GM18505 (cell line): ENCODE data around the gene OSER1.

ENCODE experiments used
- ATAC-seq: cut with Tn5 transposase; IDR thresholded peaks from one replicate; pipeline ENCODE4 v1.9.1; 2021; ENCODE audit not compliant: unreplicated experiment
- POLR2A ChIP-seq: IDR thresholded peaks from 4 replicates; pipeline ENCODE4 v1.6.1; 2011; ENCODE audit warnings: borderline replicate concordance; ENCODE audit not compliant: insufficient read depth, insufficient read length; ENCODE audit errors: extremely low read depth

OSER1 gene

DNA sequence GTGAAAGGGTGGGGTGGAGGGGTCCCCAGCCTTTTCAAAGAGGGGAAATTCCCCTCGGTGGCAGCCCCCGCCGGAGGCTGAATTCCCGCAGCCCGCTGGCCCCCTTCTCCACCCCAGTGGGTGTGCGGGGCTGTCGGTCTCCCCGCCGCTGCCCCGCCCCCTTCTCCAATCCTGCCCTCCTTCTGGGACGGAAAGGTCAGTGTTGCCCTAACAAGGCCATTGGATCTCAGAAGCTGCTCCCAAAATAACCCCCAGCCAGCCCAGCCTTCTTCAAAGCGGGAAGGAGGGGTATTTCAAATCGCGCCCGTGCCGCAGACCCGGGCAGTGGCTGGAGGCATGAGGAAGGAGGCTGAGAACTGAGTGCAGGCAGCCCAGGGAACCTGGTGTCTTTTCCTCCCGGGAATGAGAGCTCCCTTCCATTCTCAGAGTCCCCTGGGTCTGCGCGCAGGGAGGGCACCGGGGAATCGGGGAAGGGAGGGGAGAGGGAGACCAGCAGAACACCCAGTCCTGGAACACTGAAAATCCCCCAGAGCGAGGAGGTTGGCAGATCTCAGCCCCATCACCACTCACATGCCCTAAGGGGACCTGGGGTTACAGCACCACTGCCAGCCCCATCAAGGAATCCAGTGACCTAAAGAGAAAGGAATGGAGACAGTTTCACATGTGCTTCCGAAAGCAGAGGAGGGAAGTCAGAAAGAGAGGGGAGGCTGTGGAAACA lies 23.4 kb downstream of the OSER1 start, which contains the start of gene JPH2:
JPH2 (minus strand) TSS at position 135 of the 718 bp plus-strand sequence. CDS start 483 bp downstream, outside the sequence.
- no peak for TF ChIP-seq POLR2A
- ATAC-seq: no peak

DNA sequence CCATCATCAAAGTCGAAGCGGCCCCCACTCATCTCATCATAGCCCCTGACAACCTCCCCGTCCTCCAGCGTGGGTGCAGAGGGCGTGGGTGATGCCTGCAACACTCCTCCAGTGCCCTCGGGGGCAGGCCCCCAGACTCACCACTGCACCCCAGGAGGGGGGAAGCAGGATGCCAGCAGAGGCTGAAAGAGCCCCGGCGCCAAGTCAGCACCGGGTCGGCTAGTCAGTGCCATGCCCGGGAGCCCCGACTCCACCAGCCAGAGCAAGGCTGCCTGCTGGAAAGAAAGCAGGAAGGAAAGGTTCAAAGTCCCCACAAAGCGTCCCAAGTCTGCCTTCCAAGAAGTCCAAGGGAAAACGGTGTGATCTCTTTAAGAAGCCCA lies 23.9 kb downstream of the OSER1 start:
- ATAC-seq: no peak
- no peak for TF ChIP-seq POLR2A

DNA sequence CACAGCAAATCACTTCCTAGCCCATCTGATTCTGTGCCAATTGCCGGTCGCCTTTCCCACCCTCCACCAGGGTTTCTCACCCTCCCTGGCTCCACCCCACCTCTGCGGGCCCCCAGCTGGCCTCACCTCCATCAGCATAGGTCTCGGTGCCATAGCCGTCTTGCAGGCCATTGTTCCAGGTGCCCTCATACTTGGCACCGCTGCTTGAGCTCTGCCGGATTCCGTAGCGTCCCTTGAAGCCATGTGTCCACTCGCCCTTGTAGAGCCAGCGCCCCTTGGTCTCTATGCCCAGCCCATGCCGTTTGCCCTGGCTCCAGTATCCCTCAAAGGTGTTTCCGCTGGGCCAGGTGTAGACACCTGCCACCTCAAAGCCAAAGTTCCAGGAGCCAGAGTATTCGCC lies 24.4 kb downstream of the OSER1 start:
- no peak for TF ChIP-seq POLR2A
- ATAC-seq: no peak

DNA sequence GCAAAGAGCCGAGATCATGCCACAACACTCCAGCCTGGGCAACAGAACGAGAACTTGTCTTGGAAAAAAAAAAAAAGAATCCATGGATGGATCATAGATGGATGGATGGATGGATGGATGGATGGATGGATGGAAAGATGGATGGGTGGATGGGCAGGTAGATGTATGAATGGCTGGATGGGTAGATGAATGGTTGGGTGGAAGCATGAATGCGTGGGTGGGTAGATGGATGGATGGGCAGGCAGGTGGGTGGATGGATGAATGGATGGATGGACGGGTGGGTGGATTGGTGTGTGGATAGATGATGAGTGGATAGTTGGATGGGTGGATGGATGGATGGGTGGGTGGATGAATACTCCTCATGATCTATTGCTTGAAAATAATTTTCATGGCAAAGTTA lies 25.0 kb downstream of the OSER1 start:
- ATAC-seq: no peak
- no peak for TF ChIP-seq POLR2A

DNA sequence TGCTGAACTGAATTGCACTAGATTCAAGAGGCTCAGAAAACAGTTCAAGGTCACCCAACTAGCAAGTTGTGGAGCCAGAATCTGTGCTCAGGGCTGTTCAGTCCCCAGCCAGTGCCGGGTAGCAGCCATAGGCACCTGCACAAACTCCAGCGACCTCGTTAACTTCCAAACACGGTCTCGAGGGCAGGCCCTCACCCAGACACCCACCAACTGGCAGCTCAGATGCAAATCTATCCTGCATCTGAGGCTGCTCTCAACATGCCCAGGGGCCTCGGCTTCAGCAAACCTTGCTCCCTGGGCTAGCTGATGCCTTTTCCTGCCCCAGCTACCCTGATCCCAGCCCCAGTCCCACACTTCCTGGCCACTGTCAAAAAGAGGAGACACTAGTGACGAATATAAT lies 27.3 kb downstream of the OSER1 start:
- TF ChIP-seq POLR2A: no peak
- no peak for ATAC-seq

DNA sequence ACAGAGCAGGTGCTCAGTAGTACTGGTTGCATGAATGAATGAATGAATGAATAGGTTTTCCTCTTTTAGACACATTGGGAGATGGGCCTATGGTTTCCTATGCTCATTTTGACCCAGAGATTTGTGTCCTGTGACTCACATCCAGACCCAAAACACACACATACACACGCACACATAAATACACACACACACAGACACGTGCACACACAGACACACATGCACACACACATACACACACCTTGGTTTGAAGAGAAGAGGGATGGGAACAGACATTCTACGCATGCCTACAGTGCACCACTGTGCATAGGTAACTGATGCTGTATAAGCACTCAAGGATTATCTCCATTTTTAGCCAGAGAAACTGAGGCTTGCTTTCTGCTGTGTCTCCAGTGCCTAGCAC lies 27.7 kb downstream of the OSER1 start:
- TF ChIP-seq POLR2A: no peak
- no peak for ATAC-seq

DNA sequence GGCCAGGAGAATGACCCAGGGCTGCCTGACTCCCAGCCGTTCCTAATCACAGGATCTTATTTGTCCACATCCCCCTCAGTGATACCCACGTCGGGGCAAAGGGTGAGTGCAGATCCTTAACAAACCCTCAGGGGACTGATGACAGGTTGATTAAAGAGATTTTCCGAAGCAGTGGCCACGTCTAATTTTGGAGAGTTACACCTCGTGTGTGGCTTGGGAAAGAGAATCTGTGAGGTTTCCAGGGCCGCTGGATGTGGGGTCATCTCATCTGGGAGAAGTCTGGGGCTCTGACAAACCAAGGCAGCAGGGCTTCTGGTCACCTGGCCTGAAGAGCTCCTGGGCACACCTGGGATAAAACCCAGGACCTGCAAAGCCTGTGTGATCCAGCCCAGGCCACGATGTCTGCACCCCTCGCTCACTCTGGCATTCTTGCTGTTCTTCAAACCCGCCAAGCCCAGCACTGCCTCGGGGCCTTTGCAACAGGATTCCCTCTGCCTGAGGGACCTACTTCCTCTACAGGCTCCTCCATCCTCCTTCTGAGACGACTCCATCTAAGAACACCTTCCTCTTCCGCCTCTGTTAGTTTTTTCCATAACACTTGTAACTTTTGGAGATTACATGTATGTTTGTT lies 28.3 kb downstream of the OSER1 start:
- no peak for ATAC-seq
- no peak for TF ChIP-seq POLR2A

DNA sequence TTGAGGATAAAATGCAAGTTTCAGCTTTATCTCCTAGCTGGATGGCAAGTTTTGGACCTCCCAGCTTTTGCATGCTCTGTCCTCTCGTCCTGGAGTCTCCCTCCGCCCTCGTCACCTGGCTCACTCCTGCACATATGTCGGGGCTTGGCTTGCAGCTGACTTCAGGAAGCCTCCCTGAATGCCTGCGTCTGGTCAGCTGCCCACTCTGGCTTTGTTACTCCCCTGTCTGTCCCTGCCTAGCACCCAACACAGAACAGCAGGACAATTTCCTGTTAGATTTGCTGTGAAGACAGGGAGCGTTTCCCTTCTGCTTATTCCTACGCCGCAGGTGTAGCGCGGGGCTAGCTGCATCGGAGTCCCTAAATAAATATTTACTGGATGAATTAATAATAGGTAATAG lies 29.0 kb downstream of the OSER1 start:
- ATAC-seq: no peak
- TF ChIP-seq POLR2A: no peak

DNA sequence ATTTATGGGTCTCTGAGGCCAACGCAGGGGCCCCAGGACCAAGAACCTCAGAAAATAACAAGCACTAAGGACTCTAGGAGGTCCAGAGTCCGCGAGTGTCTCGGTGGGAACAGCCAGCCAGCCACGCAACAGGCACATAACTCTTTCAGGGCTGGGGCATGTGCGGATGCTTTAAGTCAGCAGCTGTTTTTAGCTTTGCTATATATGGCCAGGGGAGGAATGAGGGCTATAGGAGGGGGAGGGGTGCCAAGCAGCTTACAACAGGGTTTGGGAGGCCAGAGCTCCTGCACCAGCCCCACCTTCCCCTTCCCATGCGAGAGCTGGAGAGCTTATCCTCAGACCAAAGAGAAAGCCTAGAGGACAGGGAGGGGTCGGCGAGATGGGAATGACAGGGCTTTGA lies 29.8 kb downstream of the OSER1 start:
- no peak for ATAC-seq
- TF ChIP-seq POLR2A: no peak

DNA sequence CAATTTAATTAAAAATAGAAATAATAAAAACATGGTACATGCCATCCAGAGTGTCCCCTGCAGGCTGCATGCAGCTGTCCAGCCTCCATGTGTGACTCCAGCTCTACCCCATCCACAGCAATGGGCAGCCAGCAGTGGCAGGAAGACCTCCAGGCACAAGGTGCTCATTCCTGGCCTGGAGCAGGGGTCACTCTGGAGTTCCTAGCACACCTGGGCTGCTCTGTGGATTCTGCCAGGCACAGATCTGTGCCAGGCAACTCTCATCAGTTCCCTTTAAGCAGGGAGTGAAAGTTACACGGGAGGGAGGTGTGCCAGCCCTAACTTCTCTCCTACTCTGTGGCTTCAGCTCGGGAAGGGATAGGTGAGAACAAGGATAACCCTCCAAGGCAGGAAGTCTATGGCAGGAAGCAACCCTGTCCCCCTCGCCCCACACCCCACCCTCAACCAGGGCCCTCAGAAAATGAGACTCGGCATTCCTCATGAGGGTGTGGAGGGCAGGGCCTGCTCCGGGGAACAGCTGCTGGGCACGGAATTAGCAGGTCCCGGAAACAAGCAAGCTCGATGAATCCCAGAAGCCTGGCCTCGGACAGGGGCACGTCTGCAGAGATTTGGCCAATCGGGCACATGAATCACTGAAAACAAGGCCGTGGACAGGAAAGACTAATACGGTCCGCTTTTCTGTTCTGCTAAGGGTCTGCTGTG lies 33.6 kb downstream of the OSER1 start:
- ATAC-seq: no peak
- no peak for TF ChIP-seq POLR2A

DNA sequence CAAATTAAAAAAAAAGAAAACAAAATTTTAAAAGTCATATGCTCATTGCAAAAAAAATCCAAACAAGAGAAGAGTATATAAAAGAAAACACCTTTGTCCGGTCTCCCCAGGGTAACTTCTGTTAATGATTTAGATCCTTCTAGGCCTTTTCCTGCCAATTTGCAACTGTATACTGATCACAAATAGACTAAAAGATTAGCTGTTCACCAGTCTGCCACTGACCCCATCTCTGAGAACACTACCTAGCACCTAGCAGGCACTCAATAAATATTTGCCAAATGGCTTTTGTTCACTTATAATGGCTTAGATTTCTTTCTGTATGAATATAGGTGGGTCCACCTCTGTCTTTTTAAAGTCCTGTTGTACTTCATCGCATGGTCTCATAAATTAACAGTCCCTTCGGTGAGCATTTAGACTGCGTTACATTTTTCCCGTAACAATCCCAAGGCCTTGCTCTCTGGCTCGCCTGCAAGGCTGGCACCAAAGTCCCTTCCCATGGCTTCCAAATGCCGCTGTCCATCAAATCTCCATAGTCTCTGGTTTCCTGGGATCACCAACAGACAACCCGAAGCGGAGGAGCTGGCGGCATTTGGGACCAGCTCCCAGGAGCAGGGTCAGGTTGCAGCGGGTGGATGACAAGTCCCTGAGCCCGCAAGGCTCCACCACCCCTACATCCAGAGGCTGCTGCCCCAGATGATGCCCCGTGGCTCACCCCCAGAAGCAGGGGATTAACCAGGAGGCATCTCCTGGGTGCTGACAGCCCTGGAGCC lies 35.4 kb downstream of the OSER1 start:
- no peak for TF ChIP-seq POLR2A
- ATAC-seq: no peak

DNA sequence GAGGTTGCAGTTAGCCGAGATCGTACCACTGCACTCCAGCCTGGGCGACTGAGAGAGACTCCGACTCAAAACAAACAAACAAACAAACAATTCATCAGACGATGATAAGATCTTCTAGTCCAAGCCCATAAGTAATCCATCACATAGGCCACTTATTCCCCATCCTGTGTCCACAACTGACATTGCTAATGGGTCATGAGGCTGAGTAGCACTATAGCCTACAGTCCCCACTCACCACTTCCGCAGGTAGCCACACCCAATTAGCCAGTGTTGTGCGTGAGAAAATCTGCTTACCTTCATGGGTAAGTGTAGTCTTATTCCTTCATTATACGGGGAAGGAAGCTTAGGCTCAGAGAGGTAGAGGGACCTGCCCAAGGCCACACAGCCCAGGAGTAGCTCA lies 36.7 kb downstream of the OSER1 start:
- no peak for TF ChIP-seq POLR2A
- ATAC-seq: no peak

DNA sequence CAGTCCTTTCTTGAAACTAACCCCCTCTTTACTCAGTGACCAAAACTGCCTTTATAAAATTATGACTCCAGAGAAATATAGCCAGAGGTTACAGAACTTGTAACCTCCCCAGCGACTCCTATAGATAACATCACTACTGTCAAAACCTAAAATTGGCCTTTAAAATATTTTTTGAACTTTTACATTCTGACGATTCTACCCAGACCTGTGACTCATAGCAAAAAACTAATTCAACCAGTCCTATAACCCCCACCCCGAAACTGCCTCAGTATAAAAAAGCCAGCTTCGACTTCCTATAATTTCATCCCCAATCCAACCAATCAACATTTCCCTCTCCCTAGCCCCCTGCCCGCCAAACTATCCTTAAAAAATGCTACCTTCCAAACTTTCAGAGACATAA lies 37.5 kb downstream of the OSER1 start:
- TF ChIP-seq POLR2A: no peak
- no peak for ATAC-seq
